HG03280 (cell line): Measurements from ENCODE around the gene FOS.

Source experiments
- ATAC-seq: cut with Tn5 transposase; IDR thresholded peaks from one replicate; pipeline ENCODE4 v1.9.1; 2021; ENCODE audit warnings: mild to moderate bottlenecking, moderate library complexity; ENCODE audit not compliant: unreplicated experiment

The FOS gene

GRCh38 chr14:75311356-75311755 is 32.7 kb downstream of the FOS start:
- no peak for ATAC-seq

GRCh38 chr14:75312341-75312740 is 33.7 kb downstream of the FOS start:
- no peak for ATAC-seq

GRCh38 chr14:75313294-75313693 is 34.7 kb downstream of the FOS start:
- no peak for ATAC-seq

- ATAC-seq: no peak
Measured at GRCh38 chr14:75315144-75315543, 36.5 kb downstream of the FOS start.

- ATAC-seq: no peak
Measured at GRCh38 chr14:75317148-75317547, 38.5 kb downstream of the FOS start.

- ATAC-seq: no peak
Measured at GRCh38 chr14:75318353-75318752, 39.7 kb downstream of the FOS start.

GRCh38 chr14:75319021-75319420 is 40.4 kb downstream of the FOS start:
- no peak for ATAC-seq

GRCh38 chr14:75320196-75320595 is 41.6 kb downstream of the FOS start:
- no peak for ATAC-seq

- no peak for ATAC-seq
Measured at GRCh38 chr14:75322746-75323145, 44.1 kb downstream of the FOS start.

GRCh38 chr14:75323571-75323970 is 44.9 kb downstream of the FOS start:
- ATAC-seq: no peak

- ATAC-seq: no peak
Measured at GRCh38 chr14:75328558-75329155, 50.0 kb downstream of the FOS start.

- no peak for ATAC-seq
Measured at GRCh38 chr14:75329369-75329768, 50.7 kb downstream of the FOS start.

GRCh38 chr14:75331471-75331870 is 52.8 kb downstream of the FOS start:
- ATAC-seq: no peak
